Measurements from ENCODE around the gene PAX5. TPM values are rescaled to one million over a fixed set of nuclear protein-coding genes. Genes with fewer than 3 reads are reported as not detected.

PAX5 gene
- total RNA-seq, 1 donor from 2014 or later: not detected

DNA sequence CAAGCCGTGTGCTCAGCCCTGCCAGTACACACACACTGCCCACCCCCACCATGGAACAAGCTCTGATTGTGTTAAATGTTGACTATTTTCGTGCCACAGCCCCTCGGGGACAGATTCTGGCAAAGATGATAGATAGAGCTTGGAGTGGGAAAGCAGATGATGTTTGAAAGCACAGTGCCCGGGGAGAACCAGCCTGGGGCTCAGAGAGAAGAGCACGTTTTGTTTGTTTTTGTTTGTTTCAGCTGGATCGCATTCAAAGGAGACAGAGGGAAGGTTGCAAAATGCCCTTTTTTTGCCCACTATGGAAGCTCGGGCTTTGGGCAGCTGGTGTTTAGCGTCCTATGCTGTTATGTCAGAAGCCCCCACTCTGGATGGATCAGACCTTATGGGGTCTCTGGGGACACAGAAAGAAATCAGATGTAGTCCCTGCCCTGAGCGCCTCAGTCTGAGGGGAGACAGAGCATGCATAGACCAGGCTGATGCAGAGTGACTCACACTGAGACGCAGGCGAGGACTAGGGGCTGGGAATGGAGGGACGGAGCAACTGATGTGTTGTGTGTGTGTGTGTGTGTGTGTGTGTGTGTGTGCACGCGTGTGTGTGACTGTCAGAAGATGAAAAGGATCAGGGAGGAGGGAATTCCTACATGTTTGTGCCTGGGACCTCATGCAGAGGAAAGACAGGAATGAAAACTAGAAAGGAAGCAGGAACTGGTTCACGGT, 231.7 kb downstream of the PAX5 start:
- no peak for DNase-seq (ENCODE audit: low spot score)
- intact Hi-C loops (cut with DNase I): no loop called here

DNA sequence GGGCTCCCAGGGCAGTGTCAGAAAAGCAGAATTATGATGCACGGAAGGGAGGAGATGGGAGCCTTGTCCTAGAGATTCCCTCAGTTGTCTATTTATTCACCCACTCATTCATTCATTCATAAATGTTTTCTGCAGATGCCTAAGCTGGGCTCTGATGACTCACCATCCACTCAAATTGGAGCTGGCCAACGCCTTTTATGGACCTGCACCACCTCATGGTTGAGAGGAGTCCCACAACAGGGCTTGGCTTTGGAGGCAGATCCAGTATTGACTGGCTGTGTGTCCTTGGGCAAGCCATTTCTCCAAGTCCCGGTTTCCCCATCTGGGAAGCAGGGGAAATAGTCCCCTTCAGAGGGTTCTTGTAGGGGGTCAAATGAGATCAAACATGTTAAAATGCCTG, 233.6 kb downstream of the PAX5 start:
- intact Hi-C loops (cut with DNase I): no loop called here
- no peak for DNase-seq (ENCODE audit: low spot score)

DNA sequence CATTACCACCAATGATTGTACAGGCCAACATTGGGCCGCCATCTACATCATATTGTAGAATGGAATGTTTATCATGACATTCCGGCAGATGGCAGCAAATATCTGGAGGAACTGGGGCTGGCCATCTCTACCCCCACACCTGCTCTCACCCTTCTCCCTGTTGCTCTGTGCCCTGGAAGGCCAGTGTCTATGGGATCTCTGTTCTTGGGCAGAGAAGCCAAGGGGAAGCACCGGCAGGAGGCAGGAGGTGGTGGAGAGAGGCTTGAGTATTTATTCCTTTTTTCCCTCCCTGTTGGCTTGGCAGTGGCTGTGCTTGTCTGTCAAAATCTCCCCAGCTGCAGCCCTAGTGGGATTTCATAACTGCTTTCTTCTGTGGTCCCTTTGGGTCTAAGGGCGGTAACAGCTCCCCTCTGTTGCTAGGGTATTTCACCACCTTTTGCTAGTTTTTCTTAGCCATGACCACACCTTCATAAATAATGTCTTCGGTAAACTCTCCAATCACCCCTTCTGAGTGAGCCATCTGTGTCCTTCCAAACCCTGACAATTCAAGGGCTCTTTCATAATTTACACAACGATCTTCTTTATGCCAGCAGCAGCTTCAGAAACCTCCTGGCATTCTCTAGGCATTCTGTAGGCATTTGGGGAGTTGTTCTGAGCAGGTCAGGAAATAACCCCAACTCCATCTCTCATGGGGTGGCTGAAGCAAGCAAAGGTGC, 235.6 kb downstream of the PAX5 start:
- intact Hi-C loops (cut with DNase I): no loop called here
- DNase-seq (ENCODE audit: low spot score): no peak

DNA sequence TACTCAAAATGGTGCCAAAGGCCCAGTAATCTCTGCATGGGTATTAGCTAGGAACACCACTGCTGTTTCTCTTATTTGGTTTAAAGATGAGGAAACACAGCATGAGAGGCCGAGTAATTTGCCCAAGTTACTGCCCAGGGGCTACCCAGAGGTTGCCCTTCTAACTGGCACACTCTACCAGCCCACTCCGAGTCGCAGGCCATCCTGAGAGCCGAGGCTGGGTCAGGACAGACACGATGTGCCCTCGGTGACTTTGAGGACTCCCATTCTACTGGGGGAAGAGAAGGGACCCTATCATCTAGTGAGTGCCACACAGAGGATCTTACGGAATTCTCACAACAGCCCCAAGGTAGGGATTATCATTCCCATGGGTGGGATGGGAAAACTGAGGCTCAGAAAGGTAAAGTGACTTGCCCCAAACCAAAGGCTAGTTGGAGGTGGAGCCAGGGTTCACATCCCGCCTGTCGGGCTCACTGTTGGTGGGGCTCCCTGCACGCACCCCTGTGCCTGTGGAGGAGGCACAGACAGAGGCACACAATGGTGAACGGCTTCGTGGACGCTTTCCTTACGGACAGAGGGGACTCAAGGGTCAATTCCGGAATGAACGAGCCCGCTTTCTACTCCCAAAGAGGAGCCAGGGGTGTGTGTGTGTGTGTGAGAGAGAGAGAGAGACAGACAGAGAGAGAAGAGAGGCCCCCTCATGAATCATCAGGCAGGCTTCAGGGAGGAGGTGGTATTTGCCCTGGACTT, 236.4 kb downstream of the PAX5 start:
- intact Hi-C loops (cut with DNase I): no loop called here

DNA sequence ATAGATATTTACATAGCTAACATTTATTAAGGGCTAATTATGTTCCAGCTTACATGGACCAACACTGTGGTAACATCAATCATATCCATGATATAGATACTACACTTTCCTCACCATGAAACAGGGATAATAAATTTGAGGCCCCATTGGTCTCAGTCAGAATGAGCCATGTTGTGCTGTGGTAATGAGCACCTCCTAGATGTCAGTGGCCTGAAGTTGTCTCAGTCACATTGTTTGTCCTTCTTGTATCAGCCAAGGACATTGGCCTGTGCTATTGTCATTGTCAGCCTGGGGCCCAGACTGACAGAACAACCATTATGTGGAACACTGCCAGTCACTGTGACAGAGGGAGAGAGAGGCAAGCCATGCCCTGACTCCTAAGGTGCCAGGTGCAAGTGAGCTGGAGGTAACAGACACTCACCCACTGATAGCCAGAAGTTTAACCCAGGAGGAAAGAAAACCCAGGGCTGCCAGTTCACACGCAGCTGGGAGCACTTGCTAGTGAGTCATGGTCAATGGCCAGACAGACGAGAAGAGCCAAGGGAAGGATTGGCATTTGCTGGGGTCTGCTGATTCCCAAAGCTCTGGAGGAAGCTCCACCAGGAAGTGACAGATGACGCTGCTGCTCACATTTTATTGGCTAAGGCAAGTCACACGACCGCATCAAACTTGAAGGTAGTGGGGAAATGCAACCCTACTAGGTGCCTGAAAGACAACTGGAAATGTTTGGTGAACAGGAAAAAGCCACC, 237.2 kb downstream of the PAX5 start:
- DNase-seq (ENCODE audit: low spot score): no peak
- intact Hi-C loops (cut with DNase I): no loop called here

More for the DNA sequence above, 236.4 kb downstream of the PAX5 start:
- no peak for DNase-seq (ENCODE audit: low spot score)

DNA sequence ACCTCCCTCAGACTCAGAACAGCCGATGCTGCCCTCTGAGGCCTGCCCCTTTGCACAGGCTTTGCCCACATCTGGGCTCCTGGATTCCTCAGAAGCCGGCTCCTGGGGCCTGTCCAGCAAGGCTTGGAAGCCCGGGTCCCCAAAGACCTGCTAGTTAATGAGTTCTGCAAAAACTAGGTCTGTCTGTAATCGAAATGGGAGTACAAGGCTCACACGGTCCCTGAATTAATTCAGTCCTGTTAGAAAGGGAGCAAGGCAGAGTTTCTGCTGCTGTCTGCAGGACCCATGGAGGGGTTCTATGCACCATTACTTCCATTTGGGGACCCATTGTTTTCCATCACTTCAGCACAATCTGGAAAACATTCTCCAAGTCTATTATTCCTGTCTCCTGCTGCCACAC, 239.6 kb downstream of the PAX5 start:
- intact Hi-C loops (cut with DNase I): no loop called here
- DNase-seq (ENCODE audit: low spot score): no peak

DNA sequence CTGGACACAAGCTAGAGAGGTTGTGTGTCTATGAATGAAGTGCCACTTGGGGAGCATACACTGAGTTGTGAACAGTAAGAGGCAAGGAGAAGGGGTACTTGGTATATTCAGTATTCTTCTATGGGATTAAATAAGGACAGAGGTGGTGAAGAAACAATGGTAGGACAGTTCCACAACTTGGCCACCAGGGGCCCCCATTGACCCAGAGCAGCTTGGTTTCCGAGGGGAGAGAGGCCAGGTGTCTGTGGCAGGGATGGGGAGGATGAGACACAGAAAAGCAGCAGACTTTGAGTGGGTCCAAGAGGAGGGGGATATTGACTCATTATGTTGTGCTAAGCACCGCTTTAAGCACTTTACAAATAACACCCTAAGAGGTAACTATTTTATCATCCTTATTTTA, 240.8 kb downstream of the PAX5 start:
- intact Hi-C loops (cut with DNase I): no loop called here
- DNase-seq (ENCODE audit: low spot score): no peak

DNA sequence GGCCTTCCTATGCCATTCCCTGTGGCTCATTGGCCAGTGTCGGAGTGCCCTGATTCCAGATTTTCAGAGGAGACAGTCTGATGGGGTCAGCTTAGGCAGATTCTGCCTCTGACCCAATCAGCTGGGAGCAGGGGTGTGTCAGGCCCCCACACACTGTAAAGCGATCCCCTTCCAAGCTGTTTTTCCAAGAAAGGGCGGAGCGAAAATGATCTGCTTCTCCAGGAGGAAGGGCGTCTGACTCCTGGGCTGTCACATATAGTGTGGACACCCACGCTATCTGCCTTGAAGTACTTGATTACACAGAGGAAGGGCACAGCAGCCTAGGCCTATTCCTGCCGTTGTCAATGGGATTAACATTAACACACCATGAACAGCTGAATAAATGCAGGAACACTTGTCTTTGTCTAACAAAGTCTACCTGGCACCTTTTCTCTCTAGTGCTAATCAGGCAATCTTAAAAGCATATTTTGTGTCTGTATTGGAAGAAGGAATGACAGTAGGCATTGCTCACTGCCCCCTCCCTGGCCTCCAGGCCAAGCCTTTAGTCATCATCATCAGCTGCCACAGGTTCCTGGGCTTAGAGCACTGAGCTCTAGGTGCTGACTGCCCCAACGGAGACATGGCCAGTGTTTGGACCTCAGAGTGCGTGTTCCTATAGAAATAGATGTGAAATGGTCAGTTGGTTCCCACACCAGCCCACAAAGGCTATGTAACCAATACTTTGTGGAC, 242.7 kb downstream of the PAX5 start:
- intact Hi-C loops (cut with DNase I): no loop called here
- DNase-seq (ENCODE audit: low spot score): no peak

DNA sequence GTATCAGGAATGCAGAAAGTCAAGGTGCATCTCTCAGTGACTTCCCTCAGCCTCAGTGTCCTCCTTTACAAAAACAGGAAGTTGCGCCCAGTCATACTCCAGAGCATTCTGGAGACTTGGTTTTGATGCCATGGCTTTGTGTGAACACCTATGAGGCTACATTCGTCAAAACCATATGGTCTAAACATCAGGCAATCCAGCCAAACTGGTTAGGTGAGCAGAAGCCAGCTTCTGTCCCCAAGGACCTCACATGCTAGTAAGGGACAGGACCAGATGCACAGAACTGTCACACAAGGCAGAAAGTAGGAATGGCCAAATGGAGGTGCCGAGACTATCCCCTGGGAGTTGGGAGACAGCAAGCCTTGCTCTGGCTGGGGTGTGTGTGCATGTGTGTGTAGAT, 244.2 kb downstream of the PAX5 start:
- intact Hi-C loops (cut with DNase I): no loop called here
- DNase-seq (ENCODE audit: low spot score): no peak

DNA sequence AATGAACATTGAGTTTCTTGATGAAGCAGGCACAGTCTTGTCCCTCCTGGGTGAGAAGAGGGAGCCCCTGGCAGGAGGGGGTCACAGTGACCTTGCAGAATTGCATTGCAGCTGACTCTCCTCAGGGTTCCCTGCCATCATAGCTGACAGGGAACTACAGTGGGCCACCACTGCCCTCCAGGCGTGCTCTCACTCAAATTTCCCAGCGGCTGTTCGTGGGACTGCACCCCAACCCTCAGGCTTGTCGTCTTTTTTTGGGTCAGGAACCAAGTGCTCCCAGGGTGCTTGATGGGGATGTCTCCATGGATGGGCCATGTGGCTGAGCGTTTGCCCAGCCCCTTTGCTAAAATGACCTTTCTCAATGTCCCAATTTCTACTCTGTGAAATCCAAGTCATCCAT, 245.5 kb downstream of the PAX5 start:
- intact Hi-C loops (cut with DNase I): no loop called here
- DNase-seq (ENCODE audit: low spot score): no peak

DNA sequence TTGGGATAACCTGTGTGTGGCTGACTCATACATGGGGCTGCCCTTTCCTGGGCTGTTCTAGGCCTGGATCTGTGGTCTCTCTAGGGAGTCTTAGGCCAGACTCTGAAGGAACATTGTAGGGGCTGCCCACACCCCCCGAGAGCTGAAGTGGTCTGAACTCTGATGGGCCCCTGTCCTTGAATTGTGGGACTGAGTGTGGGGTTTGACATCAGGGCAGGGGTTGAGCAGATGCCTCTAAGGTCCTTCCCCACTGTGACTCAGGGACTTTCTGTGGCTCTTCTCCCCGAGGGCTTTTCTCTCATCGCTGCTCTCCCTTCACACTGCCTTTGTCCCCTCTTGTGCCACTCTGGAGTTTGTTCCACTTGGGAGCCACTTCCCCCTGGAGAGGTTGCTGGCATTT, 246.4 kb downstream of the PAX5 start:
- no peak for DNase-seq (ENCODE audit: low spot score)
- intact Hi-C loops (cut with DNase I): no loop called here

Small RNAs within 50 kb of the gene (microRNA-seq; reads per million reads assigned to microRNA genes)
- gene MIR4475 (not detected), gene MIR4476 (not detected), gene MIR4540 (not detected)

Other genes with a start within 250 kb of the PAX5 start
- 11.3 TPM for gene ZCCHC7, start 86.3 kb upstream of the PAX5 start, total RNA-seq

Data from cardiac septum (tissue), 1 donor.